Fibroblast of peridontal ligament (primary cell): ENCODE results near the gene CYB5A.
"Not testable (repeated sequence)": the region's sequence is repeated elsewhere in the genome, so short reads cannot be mapped to it uniquely, and the experiment has no call there.

Experiments used
- DNase-seq: peaks from one replicate; pipeline ENCODE4 v3.0.0-alpha.2; 2010; ENCODE audit errors: extremely low read depth

Gene CYB5A

GRCh38 chr18:74294526-74294925, 2.8 kb upstream of the CYB5A start:
- peak; percentile 23 for DNase-seq

- not testable (repeated sequence) for DNase-seq
Measured at GRCh38 chr18:74292982-74293381, 1.2 kb upstream of the CYB5A start.

- DNase-seq, result no peak
Measured at GRCh38 chr18:74292541-74292858, 737 bp upstream of the CYB5A start.

GRCh38 chr18:74291472-74291770, 342 bp downstream of the CYB5A start:
- no peak for DNase-seq

- DNase-seq, result no peak
Measured at GRCh38 chr18:74290794-74291471, 830 bp downstream of the CYB5A start.

- DNase-seq, result no peak
Measured at GRCh38 chr18:74290021-74290420, 1.7 kb downstream of the CYB5A start.

- DNase-seq, result peak; percentile 49
Measured at GRCh38 chr18:74289137-74289536, 2.6 kb downstream of the CYB5A start.

- no peak for DNase-seq
Measured at GRCh38 chr18:74288730-74289129, 3.0 kb downstream of the CYB5A start.

- DNase-seq, result no peak
Measured at GRCh38 chr18:74288041-74288440, 3.7 kb downstream of the CYB5A start.

GRCh38 chr18:74286856-74287255, 4.9 kb downstream of the CYB5A start:
- DNase-seq, result no peak

GRCh38 chr18:74286106-74286855, 5.5 kb downstream of the CYB5A start:
- DNase-seq, result peak; percentile 8

- not testable (repeated sequence) for DNase-seq
Measured at GRCh38 chr18:74285583-74285982, 6.2 kb downstream of the CYB5A start.

- DNase-seq, result no peak
Measured at GRCh38 chr18:74284980-74285355, 6.8 kb downstream of the CYB5A start.

GRCh38 chr18:74284191-74284979, 7.4 kb downstream of the CYB5A start:
- DNase-seq, result no peak

- no peak for DNase-seq
Measured at GRCh38 chr18:74283646-74284045, 8.1 kb downstream of the CYB5A start.

GRCh38 chr18:74282755-74283554, 8.8 kb downstream of the CYB5A start:
- DNase-seq, result no peak

- DNase-seq, result peak; percentile 8
Measured at GRCh38 chr18:74281980-74282754, 9.6 kb downstream of the CYB5A start.

GRCh38 chr18:74281011-74281979, 10.5 kb downstream of the CYB5A start:
- DNase-seq, result no peak

GRCh38 chr18:74278983-74279382, 12.8 kb downstream of the CYB5A start:
- no peak for DNase-seq

GRCh38 chr18:74278058-74278457, 13.7 kb downstream of the CYB5A start:
- DNase-seq, result no peak
